Loucy (cell line): ENCODE results near the gene ZSWIM8.

Experiments
- EZH2phosphoT487 ChIP-seq: fragments of 200-600 bp; IDR thresholded peaks from 2 replicates; pipeline ENCODE4 v1.6.1; 2018; ENCODE audit warnings: antibody characterized with exemption, mild to moderate bottlenecking, moderate library complexity, borderline replicate concordance
- TF ChIP-seq, protein P1 (sequence below): fragments of 200-600 bp; sonication (generic); conservative IDR thresholded peaks from 2 replicates; pipeline ENCODE4 v1.5.1; 2014; ENCODE audit warnings: mild to moderate bottlenecking, antibody characterized with exemption, low read length

DNA sequence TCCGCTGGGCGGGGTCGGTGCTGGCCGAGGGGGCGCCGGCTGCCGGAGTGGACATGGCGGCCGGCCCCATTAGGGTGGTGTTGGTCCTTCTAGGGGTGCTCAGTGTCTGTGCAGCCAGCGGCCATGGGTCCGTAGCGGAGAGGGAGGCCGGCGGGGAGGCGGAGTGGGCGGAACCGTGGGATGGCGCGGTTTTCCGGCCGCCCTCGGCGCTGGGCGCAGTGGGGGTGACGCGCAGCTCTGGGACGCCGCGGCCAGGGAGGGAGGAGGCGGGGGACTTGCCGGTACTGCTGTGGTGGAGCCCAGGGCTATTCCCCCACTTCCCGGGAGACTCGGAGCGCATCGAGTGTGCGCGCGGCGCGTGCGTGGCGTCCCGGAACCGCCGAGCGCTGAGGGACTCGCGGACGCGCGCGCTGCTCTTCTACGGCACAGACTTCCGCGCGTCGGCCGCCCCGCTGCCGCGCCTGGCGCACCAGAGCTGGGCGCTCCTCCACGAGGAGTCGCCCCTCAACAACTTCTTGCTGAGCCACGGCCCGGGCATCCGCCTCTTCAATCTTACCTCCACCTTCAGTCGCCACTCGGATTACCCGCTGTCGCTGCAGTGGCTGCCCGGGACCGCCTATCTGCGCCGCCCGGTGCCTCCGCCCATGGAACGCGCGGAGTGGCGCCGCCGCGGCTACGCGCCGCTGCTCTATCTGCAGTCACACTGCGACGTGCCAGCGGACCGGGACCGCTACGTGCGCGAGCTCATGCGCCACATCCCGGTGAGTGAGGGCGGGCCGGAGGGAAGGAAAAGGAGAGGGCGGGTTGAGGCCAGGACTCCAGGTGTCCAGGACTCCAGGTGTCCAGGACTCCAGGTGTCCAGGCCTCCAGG, 12.9 kb upstream of the ZSWIM8 start:
- TF ChIP-seq EZH2phosphoT487, result no peak
- TF ChIP-seq, protein P1, sequence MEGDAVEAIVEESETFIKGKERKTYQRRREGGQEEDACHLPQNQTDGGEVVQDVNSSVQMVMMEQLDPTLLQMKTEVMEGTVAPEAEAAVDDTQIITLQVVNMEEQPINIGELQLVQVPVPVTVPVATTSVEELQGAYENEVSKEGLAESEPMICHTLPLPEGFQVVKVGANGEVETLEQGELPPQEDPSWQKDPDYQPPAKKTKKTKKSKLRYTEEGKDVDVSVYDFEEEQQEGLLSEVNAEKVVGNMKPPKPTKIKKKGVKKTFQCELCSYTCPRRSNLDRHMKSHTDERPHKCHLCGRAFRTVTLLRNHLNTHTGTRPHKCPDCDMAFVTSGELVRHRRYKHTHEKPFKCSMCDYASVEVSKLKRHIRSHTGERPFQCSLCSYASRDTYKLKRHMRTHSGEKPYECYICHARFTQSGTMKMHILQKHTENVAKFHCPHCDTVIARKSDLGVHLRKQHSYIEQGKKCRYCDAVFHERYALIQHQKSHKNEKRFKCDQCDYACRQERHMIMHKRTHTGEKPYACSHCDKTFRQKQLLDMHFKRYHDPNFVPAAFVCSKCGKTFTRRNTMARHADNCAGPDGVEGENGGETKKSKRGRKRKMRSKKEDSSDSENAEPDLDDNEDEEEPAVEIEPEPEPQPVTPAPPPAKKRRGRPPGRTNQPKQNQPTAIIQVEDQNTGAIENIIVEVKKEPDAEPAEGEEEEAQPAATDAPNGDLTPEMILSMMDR, result 0 out of 2 replicates have a peak, but pooled peaks have one; percentile 11
